GM21619 (cell line): ENCODE results near the gene ATP10A.

Experiments used
- ATAC-seq: cut with Tn5 transposase; IDR thresholded peaks from one replicate; pipeline ENCODE4 v1.9.1; 2021; ENCODE audit not compliant: unreplicated experiment

Gene ATP10A

GRCh38 chr15:25742776-25743547 lies 120.2 kb downstream of the ATP10A start:
- no peak for ATAC-seq

- ATAC-seq, result no peak
Observed at GRCh38 chr15:25742041-25742730, 120.9 kb downstream of the ATP10A start.

GRCh38 chr15:25741256-25741580 lies 121.9 kb downstream of the ATP10A start:
- ATAC-seq, result no peak

- ATAC-seq, result no peak
Observed at GRCh38 chr15:25740383-25741255, 122.5 kb downstream of the ATP10A start.

GRCh38 chr15:25739687-25740121 lies 123.4 kb downstream of the ATP10A start:
- peak; percentile 54 for ATAC-seq

GRCh38 chr15:25738171-25738965 lies 124.8 kb downstream of the ATP10A start:
- no peak for ATAC-seq

GRCh38 chr15:25737218-25737643 lies 125.9 kb downstream of the ATP10A start:
- ATAC-seq, result no peak

GRCh38 chr15:25736461-25736860 lies 126.7 kb downstream of the ATP10A start:
- no peak for ATAC-seq

GRCh38 chr15:25735550-25736384 lies 127.4 kb downstream of the ATP10A start:
- no peak for ATAC-seq

GRCh38 chr15:25734680-25735355 lies 128.3 kb downstream of the ATP10A start:
- ATAC-seq, result no peak

GRCh38 chr15:25733856-25734679 lies 129.1 kb downstream of the ATP10A start:
- no peak for ATAC-seq

GRCh38 chr15:25733036-25733855 lies 129.9 kb downstream of the ATP10A start:
- no peak for ATAC-seq

GRCh38 chr15:25732191-25732590 lies 130.9 kb downstream of the ATP10A start:
- no peak for ATAC-seq

- no peak for ATAC-seq
Observed at GRCh38 chr15:25731411-25731810, 131.7 kb downstream of the ATP10A start.

GRCh38 chr15:25730918-25731317 lies 132.2 kb downstream of the ATP10A start:
- ATAC-seq, result no peak

GRCh38 chr15:25728816-25729215 lies 134.3 kb downstream of the ATP10A start:
- ATAC-seq, result no peak

GRCh38 chr15:25727867-25728600 lies 135.1 kb downstream of the ATP10A start:
- no peak for ATAC-seq
